HFFc6 (cell line): Measurements from ENCODE around the gene TSPAN9. TPM values are rescaled to one million over a fixed set of nuclear protein-coding genes. Genes with fewer than 3 reads are reported as not detected.

Experiments
- DNase-seq: peaks from one replicate; pipeline ENCODE4 v3.0.0-alpha.2; 2018
- H3K27ac Mint-ChIP-seq: 2 replicates; pipeline ENCODE4 v1.8.0; 2020; ENCODE audit warnings: mild to moderate bottlenecking, mixed read lengths
- H3K27me3 Mint-ChIP-seq: 2 replicates; pipeline ENCODE4 v1.8.0; 2021; ENCODE audit warnings: mild to moderate bottlenecking, moderate library complexity, mixed read lengths; ENCODE audit not compliant: insufficient read depth
- H3K36me3 Mint-ChIP-seq: 2 replicates; pipeline ENCODE4 v1.8.0; 2021; ENCODE audit warnings: low read depth, mixed read lengths
- H3K4me1 Mint-ChIP-seq: 2 replicates; pipeline ENCODE4 v1.8.0; 2020; ENCODE audit warnings: low read depth, mixed read lengths
- H3K4me3 Mint-ChIP-seq: 2 replicates; pipeline ENCODE4 v1.8.0; 2020; ENCODE audit warnings: mild to moderate bottlenecking, moderate library complexity, mixed read lengths
- H3K9me3 Mint-ChIP-seq: 2 replicates; pipeline ENCODE4 v1.8.0; 2020; ENCODE audit warnings: mild to moderate bottlenecking, mixed read lengths
- CTCF ChIP-seq: fragments of 200-600 bp; sonication (generic); IDR thresholded peaks from 2 replicates; pipeline ENCODE4 v1.5.0; 2021; ENCODE audit warnings: antibody characterized with exemption, mild to moderate bottlenecking
- total RNA-seq, 6 experiments: library from RNA; stranded (reverse); fragmentation: NEBNext Ultra II Directional; extraction: Animal tissue kit (Norgen Biotek cat#: 25700); gene quantifications; 2 replicates in 1 of 6; 3 replicates in 5 of 6; pipeline ENCODE4 v1.2.3, GENCODE V29; 2021

TSPAN9 gene
- total RNA-seq, 6 experiments from 2014 or later, result 18.1 to 35.8 (median 22.7) TPM

- H3K27me3 Mint-ChIP-seq, result peaks cover 6% of the 10 kb centered on the region
- no peak for TF ChIP-seq CTCF
- DNase-seq, result no peak
- H3K27ac Mint-ChIP-seq, result peak overlapping the region; percentile 84
- no peaks in the 10 kb centered on the region; the same call in 1 of the 2 replicates for H3K9me3 Mint-ChIP-seq
- peaks cover 54% of the 10 kb centered on the region for H3K4me1 Mint-ChIP-seq
- peaks cover 7% of the 10 kb centered on the region for H3K36me3 Mint-ChIP-seq
- no peak overlapping the region; the same call in 1 of the 2 replicates for H3K4me3 Mint-ChIP-seq
These were observed 56.2 kb downstream of the TSPAN9 start for GRCh38 chr12:3133405-3133783.

DNA sequence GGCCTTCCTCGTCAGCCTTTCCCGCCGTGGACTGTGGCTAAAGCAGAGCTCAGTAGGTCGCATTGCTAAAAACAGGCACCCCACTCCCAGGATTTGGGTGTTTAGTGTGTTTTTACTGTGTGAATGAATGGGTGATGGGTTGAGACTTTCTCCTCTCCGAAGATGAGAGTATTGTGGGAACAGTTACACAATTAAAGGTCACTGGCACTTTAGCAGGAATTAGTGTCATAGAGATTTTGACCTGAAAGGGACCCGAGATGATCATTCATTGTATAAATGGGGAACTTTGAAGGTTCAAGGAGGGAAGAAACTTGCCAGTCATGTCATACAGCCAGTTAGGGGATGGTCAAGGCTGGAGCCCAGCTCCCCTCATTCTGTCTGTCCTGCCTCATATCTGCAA is 56.9 kb downstream of the TSPAN9 start:
- Mint-ChIP-seq H3K27ac (no peak overlapping the region), H3K9me3 (no peaks in the 10 kb centered on the region; the same call in 1 of the 2 replicates), H3K4me1 (peaks cover 50% of the 10 kb centered on the region), H3K36me3 (peaks cover 2% of the 10 kb centered on the region), H3K4me3 (no peak overlapping the region), H3K27me3 (peaks cover 4% of the 10 kb centered on the region)
- no peak for TF ChIP-seq CTCF
- no peak for DNase-seq

DNA sequence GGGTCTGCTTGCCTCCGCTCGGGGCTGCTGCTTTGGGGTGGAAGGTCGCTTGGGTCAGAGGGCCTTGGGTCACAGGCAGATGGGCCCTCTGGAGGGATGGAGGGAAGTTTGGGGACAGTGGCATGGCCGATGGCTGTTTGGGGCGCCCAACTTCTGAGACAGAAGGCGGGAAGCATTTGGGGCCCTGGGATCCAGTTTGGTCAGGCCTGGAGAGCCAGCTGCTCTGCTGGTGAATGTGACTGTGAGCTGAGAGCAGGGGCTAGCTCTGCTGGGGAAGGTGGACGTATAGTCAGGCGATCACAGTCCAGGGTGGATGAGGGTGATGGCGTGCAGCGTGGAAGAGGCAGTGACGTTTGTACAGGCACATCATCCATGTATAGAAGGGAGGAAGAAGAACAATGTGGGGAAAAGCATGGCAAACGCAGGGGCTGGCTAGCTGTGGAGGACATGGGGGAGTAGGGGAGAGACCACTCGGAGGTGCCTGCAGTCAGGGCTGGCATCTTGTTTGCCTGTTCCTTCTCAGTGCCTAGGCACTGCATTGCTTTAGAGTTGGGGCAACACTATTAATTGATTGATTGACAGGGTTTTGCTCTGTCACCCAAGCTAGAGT is 57.5 kb downstream of the TSPAN9 start:
- Mint-ChIP-seq H3K36me3 (no peaks in the 10 kb centered on the region), H3K9me3 (no peaks in the 10 kb centered on the region), H3K4me3 (no peak overlapping the region), H3K4me1 (peaks cover 45% of the 10 kb centered on the region), H3K27ac (no peak overlapping the region), H3K27me3 (peaks cover 1% of the 10 kb centered on the region)
- TF ChIP-seq CTCF, result no peak
- DNase-seq, result no peak

GRCh38 chr12:3135522-3136461 is 58.6 kb downstream of the TSPAN9 start:
- Mint-ChIP-seq H3K27me3 (peaks cover 1% of the 10 kb centered on the region), H3K9me3 (no peaks in the 10 kb centered on the region), H3K36me3 (no peaks in the 10 kb centered on the region), H3K27ac (no peak overlapping the region), H3K4me1 (peaks cover 43% of the 10 kb centered on the region), H3K4me3 (no peak overlapping the region)
- DNase-seq, result peak; percentile 57
- TF ChIP-seq CTCF, result peak; percentile 95

- DNase-seq, result no peak
- H3K36me3 Mint-ChIP-seq, result no peaks in the 10 kb centered on the region
- TF ChIP-seq CTCF, result no peak
- H3K27me3 Mint-ChIP-seq, result peaks cover 1% of the 10 kb centered on the region
- no peak overlapping the region for H3K4me3 Mint-ChIP-seq
- H3K27ac Mint-ChIP-seq, result no peak overlapping the region
- peaks cover 43% of the 10 kb centered on the region for H3K4me1 Mint-ChIP-seq
- no peaks in the 10 kb centered on the region for H3K9me3 Mint-ChIP-seq
These were observed 59.6 kb downstream of the TSPAN9 start for GRCh38 chr12:3136641-3137267.
